ENCODE results near the gene UBE2J2. TPM values are rescaled to one million over a fixed set of nuclear protein-coding genes. Genes with fewer than 3 reads are reported as not detected.

The UBE2J2 gene
- total and polyA plus RNA-seq, 2 of the 13 experiments (the other 11 are each of a cell fraction or from before 2014, with no cell fraction given) = 25.4 to 29.4 TPM

- TF ChIP-seq ZNF609 (CRISPR knock-in tag; IDR thresholded peaks at IDR 0.05; ENCODE audit: borderline replicate concordance) = no peak
- no peak for TF ChIP-seq DR1 (CRISPR knock-in tag; IDR thresholded peaks at IDR 0.05)
- no peak for TF ChIP-seq CEBPG (CRISPR knock-in tag; IDR thresholded peaks at IDR 0.05)
- no peak for TF ChIP-seq U2AF1 (optimal IDR thresholded peaks at IDR 0.05; ENCODE audit: low read depth, low read length)
- TF ChIP-seq KLF11 (CRISPR knock-in tag; IDR thresholded peaks at IDR 0.05) = no peak
- no peak for TF ChIP-seq ZNF33B (CRISPR knock-in tag; IDR thresholded peaks at IDR 0.05)
- TF ChIP-seq CEBPZ (IDR thresholded peaks at IDR 0.05; ENCODE audit: low read length) = no peak
- TF ChIP-seq THAP11 (CRISPR knock-in tag; IDR thresholded peaks at IDR 0.05) = 0 out of 2 replicates have a peak, but pooled peaks have one; percentile 24
- TF ChIP-seq ZNF552 (CRISPR knock-in tag; IDR thresholded peaks at IDR 0.05; ENCODE audit: borderline replicate concordance) = no peak
- TF ChIP-seq SALL1 (CRISPR knock-in tag; IDR thresholded peaks at IDR 0.05) = peak; percentile 45; the same call in 1 of the 2 replicates
- TF ChIP-seq CTCF (CRISPR knock-in tag; IDR thresholded peaks at IDR 0.05) = peak; percentile 96
Observed at GRCh38 chr1:1291548-1292441, 18.1 kb upstream of the UBE2J2 start (continued).

All from HepG2 (cell line).